A673 (cell line): Measurements from ENCODE around the gene CHP2.

Experiments used
- CTCF ChIP-seq: fragments of 300-800, 200-600 bp; sonication (generic); conservative IDR thresholded peaks from 2 replicates; pipeline ENCODE4 v1.5.1; 2017; ENCODE audit warnings: low read depth, mild to moderate bottlenecking, antibody characterized with exemption, low read length, moderate library complexity, mixed read lengths
- EZH2 ChIP-seq: fragments of 200-600 bp; sonication (generic); IDR thresholded peaks from 2 replicates; pipeline ENCODE4 v1.6.1; 2017; ENCODE audit warnings: borderline replicate concordance, low read depth, mild to moderate bottlenecking, mixed read lengths, antibody characterized with exemption, low read length; ENCODE audit not compliant: poor library complexity, severe bottlenecking

- TF ChIP-seq CTCF (no peak), EZH2 (no peak)
Measured at GRCh38 chr16:23748630-23749029, 6.2 kb upstream of the CHP2 start.
